Lung (tissue), 12 donors: ENCODE data around the gene ACER2. TPM values are rescaled to one million over a fixed set of nuclear protein-coding genes. Genes with fewer than 3 reads are reported as not detected.

ENCODE experiments used
- ATAC-seq: fragments of 200-7000 bp; cut with Tn5 transposase; one replicate; pipeline ENCODE4 v1.9.1; 2020; ENCODE audit warnings: moderate number of reproducible peaks; ENCODE audit not compliant: insufficient read depth, low FRiP score
- DNase-seq, 3 donors: peaks; one replicate each; pipeline ENCODE4 v3.0.0-alpha.2; 2013 to 2017
- H3K27ac ChIP-seq, 2 donors: one replicate each; pipeline ENCODE4 v1.5.1; 2013; ENCODE audit warnings: mild to moderate bottlenecking in 2 of 2, moderate library complexity in 2 of 2, control low read depth in 1 of 2, inconsistent platforms in 1 of 2, low read depth in 1 of 2, low read length in 1 of 2
- H3K27me3 ChIP-seq, 3 donors: one replicate each; pipeline ENCODE4 v1.5.1; 2013; ENCODE audit warnings: low read length in 2 of 3; ENCODE audit not compliant: control insufficient read depth in 3 of 3, insufficient read depth in 3 of 3
- H3K36me3 ChIP-seq, 4 donors: one replicate each; pipeline ENCODE4 v1.5.1; 2013; ENCODE audit warnings: low read length in 4 of 4, mild to moderate bottlenecking in 1 of 4, moderate library complexity in 1 of 4; ENCODE audit not compliant: control insufficient read depth in 4 of 4, insufficient read depth in 4 of 4
- H3K4me1 ChIP-seq, 5 donors: one replicate each; pipeline ENCODE4 v1.5.1; 2013; ENCODE audit warnings: low read length in 5 of 5, mild to moderate bottlenecking in 2 of 5, moderate library complexity in 1 of 5; ENCODE audit not compliant: control insufficient read depth in 5 of 5, insufficient read depth in 5 of 5
- H3K4me3 ChIP-seq: one replicate; pipeline ENCODE4 v1.5.1; 2013; ENCODE audit warnings: mild to moderate bottlenecking, control low read depth, moderate library complexity
- H3K9ac ChIP-seq, 2 donors: one replicate each; pipeline ENCODE4 v1.5.1; 2013; ENCODE audit warnings: low read length in 2 of 2, control low read depth in 1 of 2; ENCODE audit not compliant: insufficient read depth in 1 of 2
- H3K9me3 ChIP-seq, 4 donors: one replicate each; pipeline ENCODE4 v1.5.1; 2013; ENCODE audit warnings: low read length in 3 of 4, mild to moderate bottlenecking in 1 of 4, moderate library complexity in 1 of 4; ENCODE audit not compliant: control insufficient read depth in 4 of 4, insufficient read depth in 3 of 4
- WGBS, 2 donors: extraction: QIAGEN DNeasy Blood & Tissue Kit; methylation state at CpG; one replicate each; pipeline ENCODE4 v1.1.7; 2013; 5-methylcytosine and 5-hydroxymethylcytosine counted together
- polyA plus RNA-seq, 2 donors: library from polyadenylated mRNA; stranded (reverse); fragments of 200-250 nt; gene quantifications; one replicate each; pipeline ENCODE4 v1.2.1, GENCODE V29; 2013
- total RNA-seq, 2 donors: library from RNA; depleted of rRNA in 1 of 2; stranded (reverse); fragments of >200 nt in 1 of 2; gene quantifications; one replicate each; pipeline ENCODE4 v1.2.1, GENCODE V29; 2014 to 2021
- TF ChIP-seq, protein P1 (sequence below): IDR thresholded peaks from 2 replicates; pipeline ENCODE4 v1.5.1; 2012; ENCODE audit warnings: mild to moderate bottlenecking; ENCODE audit errors: control extremely low read depth, extremely low read depth
- donor health status: control.
- donor health status: control.
- donor health status: Bipolar disorder and iron deficiency.
- donor health status: healthy.
- donor health status: DM: yes; HTN: yes; CAD: no.

The ACER2 gene
- total and polyA plus RNA-seq, 4 donors, result 0.30 to 4.9 (median 2.8) TPM

DNA sequence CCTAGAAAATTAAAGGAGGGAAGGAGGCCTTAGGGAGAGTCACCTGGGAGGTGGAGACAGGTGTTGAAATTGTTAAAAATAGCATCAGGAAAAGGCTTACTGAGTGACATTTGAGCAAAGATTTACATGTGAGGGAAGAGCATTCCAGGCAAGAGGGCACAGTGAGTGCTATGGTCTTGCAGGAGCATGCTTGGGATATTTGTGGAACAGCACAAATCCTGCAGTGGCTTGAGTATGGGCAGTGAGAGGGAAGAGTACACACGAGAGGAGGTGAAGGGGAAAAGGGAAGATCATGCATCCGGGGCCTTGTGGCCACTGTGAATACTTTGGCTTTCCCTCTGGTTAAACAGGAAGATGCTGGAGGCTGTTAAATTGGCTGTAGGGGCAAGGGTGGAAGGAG lies 36.6 kb downstream of the ACER2 start:
- no peak for DNase-seq
- Histone ChIP-seq H3K27ac (no peak overlapping the region), H3K9me3 (no peaks in the 10 kb centered on the region), H3K27me3 (no peaks in the 10 kb centered on the region), H3K4me3 (no peak overlapping the region), H3K4me1 (peaks cover 0 to 2% (median 0%) of the 10 kb centered on the region in 5 donors), H3K36me3 (peaks cover 0 to 2% (median 0%) of the 10 kb centered on the region in 4 donors), H3K9ac (no peak overlapping the region)
- 73 to 80% methylated on average over 2 of the region's 2 CpGs for WGBS, 2 donors
- ATAC-seq, result no peak
- TF ChIP-seq, protein P1, sequence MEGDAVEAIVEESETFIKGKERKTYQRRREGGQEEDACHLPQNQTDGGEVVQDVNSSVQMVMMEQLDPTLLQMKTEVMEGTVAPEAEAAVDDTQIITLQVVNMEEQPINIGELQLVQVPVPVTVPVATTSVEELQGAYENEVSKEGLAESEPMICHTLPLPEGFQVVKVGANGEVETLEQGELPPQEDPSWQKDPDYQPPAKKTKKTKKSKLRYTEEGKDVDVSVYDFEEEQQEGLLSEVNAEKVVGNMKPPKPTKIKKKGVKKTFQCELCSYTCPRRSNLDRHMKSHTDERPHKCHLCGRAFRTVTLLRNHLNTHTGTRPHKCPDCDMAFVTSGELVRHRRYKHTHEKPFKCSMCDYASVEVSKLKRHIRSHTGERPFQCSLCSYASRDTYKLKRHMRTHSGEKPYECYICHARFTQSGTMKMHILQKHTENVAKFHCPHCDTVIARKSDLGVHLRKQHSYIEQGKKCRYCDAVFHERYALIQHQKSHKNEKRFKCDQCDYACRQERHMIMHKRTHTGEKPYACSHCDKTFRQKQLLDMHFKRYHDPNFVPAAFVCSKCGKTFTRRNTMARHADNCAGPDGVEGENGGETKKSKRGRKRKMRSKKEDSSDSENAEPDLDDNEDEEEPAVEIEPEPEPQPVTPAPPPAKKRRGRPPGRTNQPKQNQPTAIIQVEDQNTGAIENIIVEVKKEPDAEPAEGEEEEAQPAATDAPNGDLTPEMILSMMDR, result no peak

DNA sequence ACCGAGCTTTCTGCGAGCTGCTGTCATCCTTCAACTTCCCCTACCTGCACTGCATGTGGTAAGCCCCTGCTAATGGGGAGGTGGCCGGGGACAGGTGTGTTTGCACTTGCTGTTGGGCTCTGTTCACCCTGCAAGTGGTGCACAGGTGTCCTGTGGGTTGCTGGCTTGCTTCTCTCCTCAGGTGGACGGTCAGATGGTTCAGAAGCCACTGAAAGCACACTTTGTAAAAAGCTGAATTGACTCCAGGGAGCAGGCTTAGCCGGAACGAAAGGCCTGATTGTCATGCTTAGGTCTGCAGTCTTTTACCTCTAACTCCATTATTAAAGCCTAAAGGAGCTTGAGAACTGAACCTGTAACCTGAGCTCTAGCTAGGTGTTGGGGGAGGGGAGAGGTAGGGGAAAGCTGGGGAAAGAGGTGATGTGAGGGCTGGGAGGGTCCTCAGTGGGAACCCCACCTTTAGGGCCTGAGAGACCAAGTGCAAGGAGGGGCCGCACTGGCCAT lies 37.6 kb downstream of the ACER2 start:
- Histone ChIP-seq H3K27me3 (no peaks in the 10 kb centered on the region), H3K4me3 (no peak overlapping the region), H3K4me1 (peaks cover 0 to 2% (median 0%) of the 10 kb centered on the region in 5 donors), H3K9me3 (no peaks in the 10 kb centered on the region), H3K27ac (no peak overlapping the region), H3K36me3 (peaks cover 0 to 3% (median 0%) of the 10 kb centered on the region in 4 donors), H3K9ac (no peak overlapping the region)
- TF ChIP-seq, protein P1, result no peak
- 92% methylated on average over 7 of the region's 7 CpGs for WGBS, 2 donors
- ATAC-seq (no peak), DNase-seq (no peak)

DNA sequence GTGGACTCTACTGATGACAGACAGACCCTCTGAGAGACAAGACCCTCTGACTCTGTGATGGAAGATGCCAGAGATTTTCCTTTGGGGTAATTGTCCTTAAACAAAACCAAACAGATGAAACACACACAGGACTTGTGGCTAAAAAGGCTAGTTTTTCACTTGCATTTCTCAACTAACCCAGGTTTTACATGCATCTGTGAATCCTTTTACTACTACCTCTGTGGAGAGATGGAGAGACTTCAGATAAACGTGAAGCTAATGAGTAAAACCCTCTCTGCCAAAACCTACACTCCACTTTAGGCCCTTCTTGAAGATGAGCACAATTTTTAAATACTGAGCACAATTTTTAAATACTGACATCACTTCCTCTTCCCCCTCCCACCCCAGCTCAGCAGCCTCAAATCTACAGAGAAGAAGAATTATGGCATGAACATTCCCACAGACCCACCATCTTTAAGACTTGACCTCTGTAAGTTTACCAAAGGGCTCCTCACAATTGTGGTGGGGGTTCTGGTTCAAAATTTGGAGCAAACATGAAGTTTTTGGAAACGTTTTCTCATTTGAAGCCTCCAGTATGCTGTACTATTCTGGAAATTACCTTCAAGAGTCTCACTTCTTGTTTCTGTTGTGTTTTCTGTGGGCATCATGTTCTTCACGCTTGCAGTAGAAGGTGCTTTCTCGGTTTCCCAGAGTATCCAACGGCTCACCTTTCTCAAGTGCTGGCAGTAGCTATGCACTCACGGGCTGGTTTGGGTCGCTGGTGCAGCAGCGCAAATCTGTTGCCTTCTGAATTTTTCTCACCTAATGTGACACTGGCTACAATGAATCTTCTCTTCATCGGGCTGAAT lies 42.7 kb downstream of the ACER2 start:
- ATAC-seq, result no peak
- Histone ChIP-seq H3K9me3 (no peaks in the 10 kb centered on the region), H3K4me1 (no peaks in the 10 kb centered on the region), H3K9ac (no peak overlapping the region), H3K27me3 (no peaks in the 10 kb centered on the region), H3K27ac (no peak overlapping the region), H3K36me3 (peaks cover 0 to 5% (median 0%) of the 10 kb centered on the region in 4 donors), H3K4me3 (no peak overlapping the region)
- TF ChIP-seq, protein P1, result no peak
- WGBS, 2 donors, result 91 to 94% methylated on average over 9 of the region's 9 CpGs
- no peak for DNase-seq
